H9 (cell line): ENCODE measurements around the gene LYRM7. TPM values are rescaled to one million over a fixed set of nuclear protein-coding genes. Genes with fewer than 3 reads are reported as not detected.

ENCODE experiments used
- DNase-seq: peaks from one replicate; pipeline ENCODE4 v3.0.0-alpha.2; 2017
- H2AFZ ChIP-seq: one replicate; pipeline ENCODE4 v1.6.1; 2013; ENCODE audit warnings: mild to moderate bottlenecking, low read length, control low read depth, moderate library complexity
- H2AK5ac ChIP-seq: 2 replicates; pipeline ENCODE4 v1.6.1; 2013; ENCODE audit warnings: low read length, control low read depth, mixed read lengths; ENCODE audit not compliant: insufficient read length
- H2BK120ac ChIP-seq: one replicate; pipeline ENCODE4 v1.6.1; 2013; ENCODE audit warnings: low read depth, mild to moderate bottlenecking, low read length, control low read depth, inconsistent platforms; ENCODE audit not compliant: poor library complexity, severe bottlenecking
- H2BK12ac ChIP-seq: 2 replicates; pipeline ENCODE4 v1.6.1; 2013; ENCODE audit warnings: low read length, control low read depth, mixed read lengths, low read depth; ENCODE audit not compliant: insufficient read length
- H2BK15ac ChIP-seq: 2 replicates; pipeline ENCODE4 v1.6.1; 2013; ENCODE audit warnings: low read depth, low read length, control low read depth
- H2BK20ac ChIP-seq: one replicate; pipeline ENCODE4 v1.6.1; 2013; ENCODE audit warnings: low read depth, mild to moderate bottlenecking, low read length, control low read depth, inconsistent platforms; ENCODE audit not compliant: poor library complexity, severe bottlenecking
- H2BK5ac ChIP-seq: 2 replicates; pipeline ENCODE4 v1.6.1; 2013; ENCODE audit warnings: low read length, control low read depth, mixed read lengths; ENCODE audit not compliant: insufficient read length
- H3K14ac ChIP-seq: 2 replicates; pipeline ENCODE4 v1.6.1; 2013; ENCODE audit warnings: low read length, control low read depth; ENCODE audit not compliant: insufficient read depth
- H3K18ac ChIP-seq: 2 replicates; pipeline ENCODE4 v1.6.1; 2013; ENCODE audit warnings: low read depth, mild to moderate bottlenecking, mixed read lengths, low read length, control low read depth; ENCODE audit not compliant: insufficient read length
- H3K23ac ChIP-seq: 2 replicates; pipeline ENCODE4 v1.6.1; 2013; ENCODE audit warnings: low read length, control low read depth, mixed read lengths, low read depth; ENCODE audit not compliant: insufficient read length
- H3K23me2 ChIP-seq: 2 replicates; pipeline ENCODE4 v1.6.1; 2013; ENCODE audit warnings: low read depth, mild to moderate bottlenecking, mixed read lengths, low read length, control low read depth; ENCODE audit not compliant: insufficient read length, poor library complexity, severe bottlenecking
- H3K27ac ChIP-seq: 2 replicates; pipeline ENCODE4 v1.5.1; 2013; ENCODE audit warnings: low read length, control low read depth, mixed read lengths, low read depth; ENCODE audit not compliant: insufficient read length
- H3K27me3 ChIP-seq: 2 replicates; pipeline ENCODE4 v1.6.1; 2013; ENCODE audit warnings: low read length, control low read depth, inconsistent platforms; ENCODE audit not compliant: insufficient read depth
- H3K4ac ChIP-seq: 2 replicates; pipeline ENCODE4 v1.6.1; 2013; ENCODE audit warnings: low read depth, mild to moderate bottlenecking, control low read depth, inconsistent platforms, low read length, moderate library complexity
- H3K4me1 ChIP-seq: 2 replicates; pipeline ENCODE4 v1.6.1; 2013; ENCODE audit warnings: low read length, control low read depth, inconsistent platforms; ENCODE audit not compliant: insufficient read depth
- H3K4me2 ChIP-seq: 2 replicates; pipeline ENCODE4 v1.6.1; 2013; ENCODE audit warnings: low read length, control low read depth, mixed read lengths; ENCODE audit not compliant: insufficient read length, insufficient read depth
- H3K56ac ChIP-seq: 2 replicates; pipeline ENCODE4 v1.6.1; 2013; ENCODE audit warnings: low read depth, mild to moderate bottlenecking, mixed read lengths, low read length, control low read depth; ENCODE audit not compliant: insufficient read length
- H3K79me1 ChIP-seq: 2 replicates; pipeline ENCODE4 v1.6.1; 2013; ENCODE audit warnings: low read depth, mild to moderate bottlenecking, moderate library complexity, low read length, control low read depth, inconsistent platforms; ENCODE audit not compliant: insufficient read depth, poor library complexity, severe bottlenecking
- H3K79me2 ChIP-seq: 2 replicates; pipeline ENCODE4 v1.6.1; 2013; ENCODE audit warnings: low read length, control low read depth, inconsistent platforms; ENCODE audit not compliant: insufficient read depth
- H3K9ac ChIP-seq: 2 replicates; pipeline ENCODE4 v1.6.1; 2013; ENCODE audit warnings: low read length, control low read depth, mixed read lengths; ENCODE audit not compliant: insufficient read length; ENCODE audit errors: extremely low read depth
- H3K9me3 ChIP-seq: one replicate; pipeline ENCODE4 v1.6.1; 2013; ENCODE audit warnings: low read depth, low read length, inconsistent platforms; ENCODE audit not compliant: control insufficient read depth
- H3T11ph ChIP-seq: one replicate; pipeline ENCODE4 v1.6.1; 2013; ENCODE audit warnings: mild to moderate bottlenecking, low read length, control low read depth, inconsistent platforms
- H4K20me1 ChIP-seq: one replicate; pipeline ENCODE4 v1.6.1; 2013; ENCODE audit not compliant: control insufficient read depth, insufficient read length, insufficient read depth
- H4K5ac ChIP-seq: 2 replicates; pipeline ENCODE4 v1.6.1; 2013; ENCODE audit warnings: low read depth, mild to moderate bottlenecking, mixed read lengths, low read length, control low read depth; ENCODE audit not compliant: insufficient read length
- H4K8ac ChIP-seq: replicated peaks from 2 replicates; pipeline ENCODE4 v1.6.1; 2013; ENCODE audit warnings: low read length, control low read depth, mixed read lengths, low read depth; ENCODE audit not compliant: insufficient read length
- H4K91ac ChIP-seq: 2 replicates; pipeline ENCODE4 v1.6.1; 2013; ENCODE audit warnings: low read depth, mild to moderate bottlenecking, moderate library complexity, mixed read lengths, low read length, control low read depth; ENCODE audit not compliant: insufficient read length
- H3K27ac Mint-ChIP-seq, 3 experiments: 2 replicates in 2 of 3; 3 replicates in 1 of 3; pipeline ENCODE4 v1.8.0; 2020 to 2021; ENCODE audit warnings: mixed read lengths in 3 of 3, mild to moderate bottlenecking in 1 of 3, moderate library complexity in 1 of 3
- H3K27me3 Mint-ChIP-seq: 2 replicates; pipeline ENCODE4 v1.8.0; 2021; ENCODE audit warnings: low read depth, mild to moderate bottlenecking, moderate library complexity, mixed read lengths
- H3K36me3 Mint-ChIP-seq, 3 experiments: 2 replicates in 2 of 3; 3 replicates in 1 of 3; pipeline ENCODE4 v1.8.0; 2020 to 2021; ENCODE audit warnings: low read depth in 3 of 3, mixed read lengths in 3 of 3; ENCODE audit not compliant: insufficient read depth in 1 of 3
- H3K4me1 Mint-ChIP-seq, 2 experiments: 2 replicates each; pipeline ENCODE4 v1.8.0; 2020; ENCODE audit warnings: mixed read lengths in 2 of 2
- H3K4me3 Mint-ChIP-seq, 2 experiments: 2 replicates in 1 of 2; 3 replicates in 1 of 2; pipeline ENCODE4 v1.8.0; 2020 to 2021; ENCODE audit warnings: mild to moderate bottlenecking in 2 of 2, mixed read lengths in 2 of 2, moderate library complexity in 1 of 2
- H3K9me3 Mint-ChIP-seq, 2 experiments: 2 replicates in 1 of 2; 3 replicates in 1 of 2; pipeline ENCODE4 v1.8.0; 2020; ENCODE audit warnings: mild to moderate bottlenecking in 2 of 2, mixed read lengths in 2 of 2, moderate library complexity in 1 of 2
- WGBS: extraction: QIAGEN DNeasy Blood & Tissue Kit; methylation state at CpG from one replicate; pipeline ENCODE4 v1.1.7; 2013; ENCODE audit warnings: missing lambda C conversion rate, low lambda C conversion rate, mixed read lengths; ENCODE audit not compliant: insufficient read length; ENCODE audit errors: extremely low coverage; 5-methylcytosine and 5-hydroxymethylcytosine counted together
- total RNA-seq: library from RNA; stranded (reverse); gene quantifications from 2 replicates; pipeline ENCODE4 v1.2.1, GENCODE V29; 2021
- TF ChIP-seq, protein P1 (sequence below): fragments of 200-600 bp; sonication (generic); conservative IDR thresholded peaks from 3 replicates; pipeline ENCODE4 v1.8.0; 2021; ENCODE audit warnings: antibody characterized with exemption, mild to moderate bottlenecking

LYRM7 gene
- total RNA-seq, 1 experiment from 2014 or later: 7.0 TPM

DNA sequence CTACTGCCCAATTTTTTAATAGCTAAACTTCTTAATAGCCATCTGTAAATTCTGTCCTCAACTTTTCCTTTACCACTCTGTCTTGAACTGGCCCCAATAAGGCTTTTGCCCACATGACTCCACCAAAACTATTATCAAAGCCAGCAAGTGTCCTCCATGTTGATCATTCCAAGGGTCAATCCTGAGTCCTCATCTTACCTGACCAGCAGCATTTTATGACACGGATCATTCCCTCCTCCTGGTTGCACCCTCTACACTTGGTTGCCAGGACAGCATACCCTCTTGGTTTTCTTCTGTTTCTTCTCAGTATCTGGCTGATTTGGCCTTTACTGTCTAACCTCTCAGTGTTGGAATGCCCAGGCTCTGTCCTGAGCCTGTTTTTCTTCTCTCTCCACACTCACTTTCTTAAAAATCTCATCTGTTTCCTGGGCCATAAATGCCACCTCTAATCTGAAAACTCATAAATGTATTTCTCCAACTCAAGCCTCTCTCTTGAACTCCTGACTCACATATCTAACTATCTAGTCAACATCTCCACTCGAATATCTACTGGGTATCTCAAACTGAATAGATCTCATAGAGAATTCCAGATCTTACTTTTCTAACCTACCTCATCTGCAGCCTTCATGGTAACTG, 53.1 kb downstream of the LYRM7 start:
- no peak overlapping the region for H3T11ph ChIP-seq
- H3K27me3 Mint-ChIP-seq: no peaks in the 10 kb centered on the region
- no peak for DNase-seq
- no peaks in the 10 kb centered on the region for H3K27me3 ChIP-seq
- H4K91ac ChIP-seq: no peak overlapping the region
- H2BK5ac ChIP-seq: no peak overlapping the region
- no peaks in the 10 kb centered on the region for H3K9me3 Mint-ChIP-seq
- no peak overlapping the region for H2BK12ac ChIP-seq
- TF ChIP-seq, protein P1, sequence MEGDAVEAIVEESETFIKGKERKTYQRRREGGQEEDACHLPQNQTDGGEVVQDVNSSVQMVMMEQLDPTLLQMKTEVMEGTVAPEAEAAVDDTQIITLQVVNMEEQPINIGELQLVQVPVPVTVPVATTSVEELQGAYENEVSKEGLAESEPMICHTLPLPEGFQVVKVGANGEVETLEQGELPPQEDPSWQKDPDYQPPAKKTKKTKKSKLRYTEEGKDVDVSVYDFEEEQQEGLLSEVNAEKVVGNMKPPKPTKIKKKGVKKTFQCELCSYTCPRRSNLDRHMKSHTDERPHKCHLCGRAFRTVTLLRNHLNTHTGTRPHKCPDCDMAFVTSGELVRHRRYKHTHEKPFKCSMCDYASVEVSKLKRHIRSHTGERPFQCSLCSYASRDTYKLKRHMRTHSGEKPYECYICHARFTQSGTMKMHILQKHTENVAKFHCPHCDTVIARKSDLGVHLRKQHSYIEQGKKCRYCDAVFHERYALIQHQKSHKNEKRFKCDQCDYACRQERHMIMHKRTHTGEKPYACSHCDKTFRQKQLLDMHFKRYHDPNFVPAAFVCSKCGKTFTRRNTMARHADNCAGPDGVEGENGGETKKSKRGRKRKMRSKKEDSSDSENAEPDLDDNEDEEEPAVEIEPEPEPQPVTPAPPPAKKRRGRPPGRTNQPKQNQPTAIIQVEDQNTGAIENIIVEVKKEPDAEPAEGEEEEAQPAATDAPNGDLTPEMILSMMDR: no peak
- H3K4ac ChIP-seq: no peak overlapping the region
- no peaks in the 10 kb centered on the region for H3K79me2 ChIP-seq
- H3K27ac ChIP-seq: no peak overlapping the region
- WGBS: no CpG with 5 or more reads among the region's 2 CpGs
- no peaks in the 10 kb centered on the region for H4K20me1 ChIP-seq
- H3K9me3 ChIP-seq: no peaks in the 10 kb centered on the region
- H3K4me3 Mint-ChIP-seq: no peak overlapping the region
- H4K5ac ChIP-seq: no peak overlapping the region
- H2AFZ ChIP-seq: no peak overlapping the region
- H3K23ac ChIP-seq: no peak overlapping the region
- no peaks in the 10 kb centered on the region for H3K36me3 Mint-ChIP-seq
- no peaks in the 10 kb centered on the region for H3K4me1 ChIP-seq
- H4K8ac ChIP-seq: no peak overlapping the region
- H3K14ac ChIP-seq: no peak overlapping the region
- H2BK20ac ChIP-seq: no peak overlapping the region
- no peak overlapping the region for H2BK120ac ChIP-seq
- no peak overlapping the region for H2BK15ac ChIP-seq
- H2AK5ac ChIP-seq: no peak overlapping the region
- H3K4me2 ChIP-seq: no peak overlapping the region
- H3K23me2 ChIP-seq: no peaks in the 10 kb centered on the region
- H3K27ac Mint-ChIP-seq: no peak overlapping the region
- H3K9ac ChIP-seq: no peak overlapping the region
- H3K79me1 ChIP-seq: no peaks in the 10 kb centered on the region
- H3K18ac ChIP-seq: no peak overlapping the region
- no peaks in the 10 kb centered on the region for H3K4me1 Mint-ChIP-seq
- no peak overlapping the region for H3K56ac ChIP-seq
